Activated CD4-positive, CD25-positive, alpha-beta regulatory T cell treated with anti-CD3 and anti-CD28 coated beads, Interleukin-2, amount 50 U/mL, for 72 hours (primary cell): ENCODE measurements around the gene DHX8.
"Not testable (repeated sequence)": the region's sequence is repeated elsewhere in the genome, so short reads cannot be mapped to it uniquely, and the experiment has no call there.

ENCODE experiments used
- DNase-seq: peaks from one replicate; pipeline ENCODE4 v3.0.0; 2021

Gene DHX8

DNA sequence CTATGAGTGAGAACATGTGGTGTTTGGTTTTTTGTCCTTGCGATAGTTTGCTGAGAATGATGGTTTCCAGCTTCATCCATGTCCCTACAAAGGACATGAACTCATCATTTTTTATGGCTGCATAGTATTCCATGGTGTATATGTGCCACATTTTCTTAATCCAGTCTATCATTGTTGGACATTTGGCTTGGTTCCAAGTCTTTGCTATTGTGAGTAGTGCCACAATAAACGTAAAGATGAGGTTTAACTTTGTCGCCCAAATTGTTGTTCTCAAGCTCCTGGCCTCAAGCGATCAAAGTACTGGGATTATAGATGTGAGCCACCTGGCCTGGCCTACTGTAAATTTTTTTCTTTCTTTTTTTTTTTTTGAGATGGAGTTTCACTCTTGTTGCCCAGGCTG, 21.2 kb upstream of the DHX8 start:
- DNase-seq: not testable (repeated sequence)

DNA sequence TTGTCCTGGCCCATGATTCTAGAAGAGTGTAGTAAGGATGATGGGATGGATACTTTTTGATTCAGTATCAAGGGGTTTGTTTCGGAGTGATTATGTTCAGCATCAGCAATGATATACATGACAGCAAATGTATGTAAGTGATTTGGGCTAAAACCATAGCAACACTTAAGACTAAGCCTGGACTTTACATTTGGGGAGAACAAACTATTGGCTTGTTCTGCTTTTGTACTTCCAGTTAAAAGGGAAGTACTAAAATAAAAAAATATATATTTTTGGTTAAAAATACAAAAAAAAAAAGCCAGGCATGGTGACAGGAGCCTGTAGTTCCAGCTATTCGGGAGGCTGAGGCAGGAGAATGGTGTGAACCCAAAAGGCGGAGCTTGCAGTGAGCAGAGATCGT, 20.5 kb upstream of the DHX8 start:
- DNase-seq: no peak

DNA sequence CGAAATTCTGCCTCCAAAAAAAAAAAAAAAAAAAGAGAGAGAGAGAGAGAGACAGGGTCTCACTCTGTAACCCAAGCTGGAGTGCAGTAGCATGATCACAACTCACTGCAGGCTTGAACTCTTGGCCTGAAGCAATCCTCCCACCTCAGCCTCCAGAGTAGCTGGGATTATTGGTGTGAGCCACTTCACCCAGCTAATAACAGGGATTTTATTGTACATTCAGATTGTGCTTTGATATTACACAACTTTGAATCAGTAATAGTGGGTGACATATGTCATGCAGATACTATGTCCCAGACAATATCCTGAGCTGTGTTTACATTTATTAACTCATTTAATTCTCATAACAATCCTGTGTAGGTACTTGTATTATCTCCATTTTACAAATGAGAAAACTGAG, 19.7 kb upstream of the DHX8 start:
- DNase-seq: no peak

DNA sequence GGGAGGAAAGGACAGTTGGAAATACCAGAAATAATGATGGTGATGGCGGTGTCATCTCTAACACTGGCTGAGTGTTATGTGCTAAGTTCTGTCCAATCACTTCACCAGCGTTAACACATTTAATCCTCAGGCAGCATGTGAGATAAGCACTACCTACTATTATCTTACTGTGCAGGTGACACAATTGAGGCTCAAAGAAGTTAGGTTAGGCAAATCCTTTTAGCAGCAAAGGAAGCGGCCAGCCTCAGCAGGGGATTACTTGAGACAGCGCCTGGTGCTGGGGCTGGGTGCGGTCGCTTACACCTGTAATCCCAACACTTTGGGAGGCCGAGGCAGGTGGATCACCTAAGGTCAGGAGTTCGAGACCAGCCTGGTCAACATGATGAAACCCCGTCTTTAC, 18.7 kb upstream of the DHX8 start:
- no peak for DNase-seq

DNA sequence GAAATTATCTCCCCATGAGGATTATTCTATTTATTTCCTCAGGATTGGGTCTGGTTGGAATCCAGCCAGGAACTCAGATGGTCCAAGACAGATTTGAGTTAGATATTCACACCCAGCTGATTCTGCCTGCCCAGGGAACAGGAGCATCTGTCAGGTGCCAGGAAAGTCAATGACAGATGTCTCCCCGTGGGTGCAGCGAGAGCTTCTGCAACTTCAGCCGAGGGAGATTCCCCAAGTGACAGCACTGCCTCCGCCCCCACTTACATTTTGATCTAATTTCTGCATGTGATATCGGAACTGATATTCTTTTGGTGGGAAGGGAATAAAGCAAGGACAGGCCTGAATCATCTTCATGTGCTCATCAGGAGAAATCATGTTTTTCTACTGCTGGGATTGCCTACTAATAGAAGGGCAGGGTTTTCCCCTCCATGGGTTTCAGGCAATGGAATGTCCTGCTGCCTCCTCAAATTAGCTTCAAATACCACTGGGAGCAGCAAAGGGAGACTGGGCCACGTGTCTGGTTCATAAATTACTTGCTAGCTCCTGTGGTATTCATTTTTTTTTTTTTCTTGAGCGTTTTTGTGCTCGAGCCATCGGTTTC, 15.7 kb upstream of the DHX8 start:
- no peak for DNase-seq

DNA sequence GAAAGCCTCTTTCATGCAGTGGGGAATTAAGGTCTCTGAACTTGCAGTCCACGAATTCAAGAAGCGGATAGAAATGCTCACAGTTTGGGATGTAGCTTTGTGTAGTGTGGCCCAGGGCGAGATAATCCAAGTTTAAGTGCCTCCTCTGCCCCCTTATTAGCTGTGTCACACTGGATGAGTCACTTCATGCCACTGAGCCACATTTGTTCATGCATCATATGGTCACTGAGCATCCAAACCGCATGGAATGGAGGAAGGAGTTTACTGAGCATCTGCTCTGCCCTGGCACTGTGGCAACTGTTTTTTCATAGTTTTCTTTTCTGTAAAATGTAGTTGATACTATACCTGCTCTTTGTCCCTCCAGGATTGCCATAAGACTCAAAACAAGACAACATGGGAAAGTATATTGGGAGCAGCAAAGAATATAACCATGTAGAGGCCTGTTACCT, 15.1 kb upstream of the DHX8 start:
- DNase-seq: no peak

DNA sequence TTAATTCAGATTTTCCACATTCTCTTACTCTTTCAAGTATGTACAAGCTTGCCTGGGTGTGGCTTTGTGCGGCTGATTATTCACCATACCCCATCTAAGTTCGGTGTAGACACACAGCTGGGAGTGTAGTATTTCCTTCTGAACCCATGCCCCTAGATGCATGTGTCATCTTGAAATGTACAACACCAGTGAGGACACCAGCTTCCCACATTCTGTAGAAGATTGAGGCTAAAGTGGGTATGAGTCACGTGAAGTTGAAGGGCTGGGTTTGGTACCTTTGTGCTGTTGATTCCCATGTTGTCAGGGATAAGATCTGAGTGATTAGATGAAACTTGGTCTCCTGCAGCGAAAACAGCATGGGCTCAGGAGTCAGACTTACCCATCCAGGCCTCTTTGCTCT, 14.6 kb upstream of the DHX8 start:
- no peak for DNase-seq

DNA sequence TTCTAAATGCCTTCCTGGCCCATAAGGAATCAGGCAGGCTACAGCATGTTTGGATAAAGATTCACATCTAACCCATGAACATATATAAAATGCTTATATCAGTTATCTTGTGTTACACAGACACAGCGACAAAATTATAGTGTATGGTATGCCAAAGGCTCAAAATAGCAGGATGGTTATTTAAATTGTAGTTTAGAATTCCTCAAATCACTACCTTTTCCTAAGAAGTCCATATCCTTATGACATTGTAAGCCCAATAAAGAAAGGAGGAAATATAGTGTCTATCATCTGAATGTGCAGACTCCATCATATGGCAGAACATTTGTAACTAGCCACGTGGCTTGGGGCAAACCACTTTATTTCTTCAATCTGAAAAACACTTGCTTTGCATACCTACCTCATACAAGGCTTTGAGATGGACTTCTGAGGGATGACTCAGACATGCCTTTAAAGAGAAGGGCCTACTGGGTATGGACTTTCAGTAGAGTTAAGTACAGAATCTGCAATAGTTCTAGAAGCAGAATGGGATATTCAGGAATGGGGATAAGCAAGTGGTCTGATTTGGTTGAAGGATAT, 12.1 kb upstream of the DHX8 start:
- no peak for DNase-seq

DNA sequence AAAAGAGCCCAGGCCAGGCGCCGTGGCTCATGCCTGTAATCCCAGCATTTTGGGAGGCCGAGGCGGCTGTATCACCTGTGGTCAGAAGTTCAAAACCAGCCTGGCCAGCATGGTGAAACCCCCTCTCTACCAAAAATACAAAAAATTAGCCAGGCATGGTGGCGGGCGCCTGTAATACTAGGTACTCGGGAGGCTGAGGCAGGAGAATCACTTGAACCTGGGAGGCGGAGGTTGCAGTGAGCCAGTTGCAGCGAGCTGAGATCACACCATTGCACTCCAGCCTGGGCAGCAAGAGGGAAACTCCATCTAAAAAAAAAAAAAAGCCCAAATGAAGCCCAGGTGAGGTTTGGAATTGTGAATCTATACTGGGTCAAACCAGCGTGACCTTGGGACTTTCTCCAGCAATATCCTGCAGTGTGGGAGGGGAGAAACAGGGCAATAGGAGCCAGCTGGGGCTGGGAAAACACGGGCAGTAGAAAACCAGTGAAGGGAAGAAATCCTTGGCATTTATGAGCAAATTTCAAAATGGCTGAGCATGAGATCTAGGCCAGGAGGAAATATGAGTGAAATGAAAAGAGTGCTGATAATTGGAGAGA, 8.2 kb upstream of the DHX8 start:
- no peak for DNase-seq

DNA sequence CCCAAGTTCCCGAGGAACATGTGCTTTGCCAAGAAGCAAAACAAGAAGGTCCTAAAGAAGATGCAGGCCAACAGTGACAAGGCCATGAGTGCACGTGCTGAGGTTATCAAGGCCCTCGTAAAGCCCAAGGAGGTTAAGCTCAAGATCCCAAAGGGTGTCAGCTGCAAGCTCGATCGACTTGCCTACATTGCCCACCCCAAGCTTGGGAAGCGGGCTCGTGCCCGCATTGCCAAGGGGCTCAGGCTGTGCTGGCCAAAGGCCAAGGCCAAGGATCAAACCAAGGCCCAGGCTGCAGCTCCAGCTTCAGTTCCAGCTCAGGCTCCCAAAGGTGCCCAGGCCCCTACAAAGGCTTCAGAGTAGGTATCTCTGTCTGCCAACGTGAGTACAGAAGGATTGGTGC, 7.5 kb upstream of the DHX8 start:
- not testable (repeated sequence) for DNase-seq

DNA sequence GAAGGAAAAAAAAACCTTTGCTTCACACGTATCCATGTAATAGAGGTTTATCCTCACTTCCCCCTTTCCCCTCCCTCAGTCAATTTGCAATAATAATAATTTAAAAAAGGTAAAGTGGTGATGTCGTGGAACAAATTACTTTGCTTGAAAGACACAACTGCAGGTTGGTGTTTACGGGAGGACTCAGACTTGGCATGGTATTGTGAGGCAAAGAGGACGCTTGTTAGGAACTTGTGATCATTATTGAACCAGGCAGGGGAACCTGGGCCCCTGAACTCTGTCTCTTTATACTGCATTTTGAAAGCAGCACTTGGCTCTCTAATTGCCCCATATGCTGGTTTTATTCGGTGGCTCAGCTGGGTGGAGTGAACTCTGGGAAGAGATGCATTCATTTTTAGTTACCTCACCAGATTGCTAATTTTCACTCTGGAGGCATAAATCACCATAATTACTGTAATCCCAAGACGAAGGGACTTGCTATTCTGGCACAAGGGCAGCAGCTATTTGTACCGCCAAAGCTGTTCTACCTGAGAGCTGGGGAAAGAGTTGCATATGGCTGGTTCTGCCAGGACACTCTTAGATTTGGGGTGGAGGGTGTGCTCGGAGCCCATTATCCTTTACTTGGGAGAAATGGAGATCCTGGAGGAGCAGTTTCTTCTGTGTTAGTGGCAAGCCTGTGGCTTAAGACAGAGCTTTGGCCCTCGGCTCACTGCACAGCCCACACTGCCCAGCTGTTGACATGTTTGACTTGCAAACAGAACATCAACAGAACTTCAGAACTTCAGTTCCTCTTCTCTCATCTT, 5.7 kb upstream of the DHX8 start:
- DNase-seq: no peak

DNA sequence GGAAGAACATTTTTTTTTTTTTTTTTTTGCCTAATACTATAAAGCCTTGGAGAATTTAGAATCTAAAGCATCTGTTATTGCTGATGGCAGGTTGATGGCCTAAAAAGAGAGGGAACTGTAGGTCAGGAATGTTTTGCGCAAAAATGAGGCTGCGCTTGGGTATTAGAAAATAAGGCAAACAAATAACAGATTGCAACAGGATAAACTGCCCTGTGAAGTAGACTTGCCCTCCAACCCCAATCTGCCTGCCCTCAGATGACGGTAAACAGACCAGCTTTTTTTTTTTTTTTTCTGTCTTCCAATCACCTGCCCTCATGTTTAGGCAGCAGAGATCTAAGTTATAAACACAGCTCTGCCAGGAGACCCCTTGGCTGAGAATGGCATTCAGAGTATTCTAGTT, 3.8 kb upstream of the DHX8 start:
- DNase-seq: no peak

DNA sequence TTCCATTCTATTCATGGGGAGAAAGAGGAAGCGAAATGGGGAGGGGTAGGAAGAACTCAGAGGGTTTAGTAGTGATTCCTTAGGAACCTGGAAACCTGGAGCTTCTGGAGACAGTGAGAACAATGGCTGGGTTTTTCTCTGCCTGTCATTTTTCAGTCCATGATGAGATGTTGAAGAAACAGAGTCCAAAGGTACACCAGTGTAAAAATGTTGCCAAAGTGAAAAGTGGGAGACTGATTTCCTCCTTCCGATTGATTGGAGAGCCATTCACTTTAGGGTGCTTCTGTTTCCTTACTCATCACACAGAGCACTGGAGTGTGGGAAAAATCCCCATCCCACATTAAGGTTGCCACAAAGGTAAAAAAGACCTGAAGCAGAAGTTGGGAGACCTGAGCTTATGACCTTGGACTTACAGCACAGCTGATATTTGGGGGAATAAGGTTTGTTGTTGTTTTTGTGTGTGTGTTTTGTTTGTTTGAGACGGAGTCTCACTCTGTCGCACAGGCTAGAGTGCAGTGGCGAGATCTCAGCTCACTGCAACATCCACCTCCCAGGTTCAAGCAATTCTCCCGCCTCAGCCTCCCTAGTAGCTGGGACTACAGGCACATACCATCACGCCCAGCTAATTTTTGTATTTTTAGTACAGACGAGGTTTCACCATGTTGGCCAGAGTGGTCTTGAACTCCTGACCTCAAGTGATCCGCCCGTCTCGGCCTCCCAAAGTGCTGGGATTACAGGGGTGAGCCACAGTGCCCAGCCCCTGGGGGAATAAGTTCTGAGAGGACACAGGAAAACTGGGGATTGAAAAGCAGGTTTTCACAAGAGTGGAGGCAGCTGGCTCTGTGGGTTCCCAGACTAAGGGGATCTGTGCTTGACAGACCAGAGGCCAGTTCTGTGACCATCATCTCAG, 1.4 kb upstream of the DHX8 start:
- no peak for DNase-seq

DNA sequence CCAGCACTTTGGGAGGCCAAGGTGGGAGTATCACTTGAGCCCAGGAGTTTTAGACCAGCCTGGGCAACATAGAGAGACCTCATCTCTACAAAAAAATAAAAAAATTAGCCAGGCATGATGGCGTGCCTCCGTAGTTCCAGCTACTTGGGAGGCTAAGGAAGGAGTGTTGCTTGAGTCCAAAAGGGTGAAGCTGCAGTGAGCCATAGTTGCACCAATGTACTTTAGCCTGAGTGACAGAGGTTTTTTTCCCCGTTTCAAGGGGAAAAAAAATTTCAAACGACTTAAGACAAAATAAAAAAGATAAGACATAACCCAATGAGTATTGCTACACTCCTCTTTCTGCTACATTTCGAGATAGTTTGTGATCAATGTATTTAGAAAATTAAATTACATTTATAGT, 6.8 kb downstream of the DHX8 start:
- DNase-seq: no peak

DNA sequence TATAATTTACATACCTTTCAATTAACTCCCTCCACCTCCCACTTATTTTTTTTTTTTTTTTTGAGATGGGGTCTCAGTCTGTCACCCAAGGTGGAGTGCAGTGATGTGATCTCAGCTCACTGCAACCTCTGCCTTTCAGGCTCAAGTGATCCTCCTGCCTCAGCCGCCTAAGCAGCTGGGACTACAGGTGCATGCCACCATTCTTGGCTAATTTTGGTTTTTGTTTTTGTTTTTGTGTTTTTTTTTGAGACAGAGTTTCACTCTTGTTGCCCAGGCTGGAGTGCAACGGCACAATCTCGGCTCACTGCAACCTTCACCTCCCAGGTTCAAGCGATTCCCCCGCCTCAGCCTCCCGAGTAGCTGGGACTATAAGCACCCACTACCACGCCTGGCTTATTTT, 25.7 kb downstream of the DHX8 start:
- not testable (repeated sequence) for DNase-seq

DNA sequence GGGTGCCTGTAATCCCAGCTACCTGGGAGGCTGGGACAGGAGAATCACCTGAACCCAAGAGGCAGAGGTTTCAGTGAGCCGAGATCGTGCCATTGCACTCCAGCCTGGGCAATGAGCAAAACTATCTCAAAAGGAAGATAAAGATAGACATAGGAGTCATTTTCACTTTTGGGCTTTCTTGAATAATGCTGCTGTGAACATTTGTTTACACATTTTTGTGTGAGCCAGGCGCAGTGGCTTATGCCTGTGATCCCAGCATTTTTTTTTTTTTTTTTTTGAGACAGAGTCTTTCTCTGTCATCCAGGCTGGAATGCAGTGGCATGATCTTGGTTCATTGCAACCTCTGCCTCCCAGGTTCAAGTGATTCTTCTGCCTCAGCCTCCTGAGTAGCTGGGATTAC, 27.4 kb downstream of the DHX8 start:
- not testable (repeated sequence) for DNase-seq

DNA sequence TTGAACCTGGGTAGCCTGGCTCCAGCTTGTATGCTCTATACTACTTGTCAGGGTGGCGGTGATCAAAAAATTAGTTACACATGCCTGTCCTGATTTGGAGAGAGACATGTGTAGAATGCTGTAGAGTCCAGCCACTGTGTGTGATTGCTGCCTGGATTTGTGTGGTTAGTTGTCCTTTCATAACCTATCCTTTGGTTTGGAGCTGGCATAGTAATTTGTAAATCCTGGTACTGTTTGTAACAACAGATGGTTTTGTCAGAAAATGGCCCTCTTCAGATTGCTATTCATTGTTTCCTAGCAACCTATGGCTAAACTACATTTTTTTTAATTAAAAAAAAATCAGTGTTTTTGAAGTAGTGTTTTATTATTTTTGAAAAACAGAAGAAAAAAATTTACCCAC, 31.9 kb downstream of the DHX8 start:
- DNase-seq: no peak

DNA sequence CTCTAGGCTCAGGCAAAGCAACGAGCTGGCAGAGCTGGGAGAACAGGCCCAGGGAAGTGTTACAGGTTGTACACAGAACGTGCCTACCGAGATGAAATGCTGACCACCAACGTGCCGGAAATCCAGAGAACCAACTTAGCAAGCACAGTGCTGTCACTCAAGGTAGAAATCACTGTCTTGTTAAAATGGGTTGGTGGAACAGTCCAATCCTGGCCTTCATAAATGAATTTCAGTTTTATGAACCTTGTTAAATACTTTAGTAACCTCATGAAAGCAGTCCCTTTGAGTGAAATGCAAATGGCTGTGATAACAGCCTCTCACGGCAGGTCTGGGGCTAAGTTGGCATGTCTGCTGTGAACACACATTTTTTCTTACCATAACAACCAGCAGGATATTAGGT, 33.4 kb downstream of the DHX8 start:
- no peak for DNase-seq

DNA sequence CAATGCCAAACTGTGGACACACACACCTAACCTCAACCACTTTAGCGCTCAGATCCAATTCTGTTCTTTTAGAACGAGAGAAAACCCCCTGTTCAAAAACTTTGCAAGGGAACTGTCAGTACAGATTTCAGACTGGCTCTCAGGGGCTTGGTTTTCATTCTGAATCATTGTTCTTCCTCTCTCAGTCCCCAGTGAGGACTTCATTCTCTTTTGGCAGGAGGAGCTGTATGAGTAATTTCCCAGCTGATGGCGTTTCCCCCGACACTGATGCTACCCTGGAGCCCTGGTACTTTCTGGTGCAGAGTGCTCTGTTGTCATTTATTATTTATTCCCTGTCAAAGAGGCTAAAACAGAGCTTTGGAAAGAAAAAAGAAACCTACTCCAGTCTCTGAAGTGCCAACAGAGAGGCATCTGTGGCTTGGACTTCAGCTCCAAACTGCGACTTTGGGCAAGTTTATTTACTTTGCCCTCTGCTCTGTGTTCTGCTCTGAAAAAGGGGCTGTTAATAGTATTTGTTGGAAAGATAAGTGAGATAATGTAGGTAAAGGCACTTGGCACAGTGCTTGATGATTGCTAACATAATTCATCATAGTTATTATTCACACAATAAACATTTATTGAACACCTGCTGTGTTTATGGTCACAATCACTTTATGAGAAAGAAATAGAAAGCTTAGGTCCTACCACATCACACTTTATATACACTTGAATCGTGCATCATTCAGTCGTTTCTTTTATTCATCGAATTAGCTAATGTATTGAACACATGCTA, 34.0 kb downstream of the DHX8 start:
- DNase-seq: no peak

DNA sequence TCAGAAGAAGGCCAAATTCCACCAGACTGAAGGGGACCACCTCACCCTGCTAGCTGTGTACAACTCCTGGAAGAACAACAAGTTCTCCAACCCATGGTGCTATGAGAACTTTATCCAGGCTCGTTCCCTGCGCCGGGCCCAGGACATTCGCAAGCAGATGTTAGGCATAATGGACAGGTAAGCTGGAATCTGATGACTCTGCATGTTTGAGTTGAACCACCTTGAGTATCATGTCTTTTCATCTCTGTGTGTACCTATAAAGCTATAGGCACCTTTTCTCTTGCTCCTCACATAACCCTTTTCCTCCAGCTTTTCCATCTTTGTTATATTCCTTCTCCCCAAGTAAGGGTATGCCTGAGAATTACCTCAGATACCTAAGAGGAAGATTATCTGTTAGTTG, 37.6 kb downstream of the DHX8 start:
- no peak for DNase-seq

DNA sequence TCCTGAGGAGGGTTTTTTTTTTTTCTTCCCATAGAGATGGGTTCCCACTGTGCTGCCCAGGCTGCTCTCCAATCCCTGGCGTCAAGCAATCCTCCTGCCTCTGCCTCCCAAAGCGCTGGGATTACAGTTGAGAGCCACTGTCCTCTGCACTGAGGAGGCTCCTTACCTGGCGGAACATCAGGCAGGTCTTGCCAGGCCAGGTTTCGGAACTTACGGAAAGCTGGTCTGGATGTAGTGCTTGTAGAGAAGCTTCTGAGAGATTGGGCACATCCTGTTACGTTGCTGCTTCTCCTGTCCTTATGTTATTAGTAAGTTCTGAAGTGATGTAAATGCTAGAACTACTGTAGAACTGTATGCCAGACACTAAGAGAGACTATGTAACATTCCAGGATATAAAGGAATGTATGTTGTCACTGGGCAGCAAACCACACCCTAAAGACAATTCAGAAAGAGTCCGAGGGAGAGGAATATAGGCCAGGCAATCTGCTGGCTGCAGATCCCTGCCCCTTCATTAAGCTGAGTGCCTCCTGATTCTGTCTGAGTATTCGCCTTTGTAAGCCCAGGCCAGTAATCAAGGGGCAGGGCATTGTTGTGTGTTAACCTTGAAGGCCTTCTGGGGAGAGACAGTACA, 41.3 kb downstream of the DHX8 start:
- no peak for DNase-seq
